HCT116 (cell line): ENCODE results near the gene GRAP.

Experiments
- ELF1 ChIP-seq: IDR thresholded peaks from 2 replicates; pipeline ENCODE4 v1.6.1; 2012; ENCODE audit warnings: low read depth, borderline replicate concordance
- EZH2 ChIP-seq: fragments of 200-600 bp; sonication (generic); IDR thresholded peaks from 2 replicates; pipeline ENCODE4 v1.6.1; 2017; ENCODE audit warnings: antibody characterized with exemption, mixed run types
- YY1 ChIP-seq: IDR thresholded peaks from 2 replicates; pipeline ENCODE4 v1.6.1; 2011; ENCODE audit warnings: low read length, low read depth, moderate library complexity, mild to moderate bottlenecking; ENCODE audit not compliant: insufficient replicate concordance; ENCODE audit errors: extremely low read depth
- TF ChIP-seq, protein P1 (sequence below), 3 experiments: fragments of 200-600 bp in 1 of 3; sonication (generic) in 1 of 3; IDR thresholded peaks in 2 of 3; conservative IDR thresholded peaks in 1 of 3; 2 replicates each; pipeline ENCODE4 v1.5.1; 2012 to 2017; ENCODE audit warnings: low read depth in 2 of 3, low read length in 2 of 3, antibody characterized with exemption in 1 of 3, borderline replicate concordance in 1 of 3, control low read depth in 1 of 3, mild to moderate bottlenecking in 1 of 3, mixed read lengths in 1 of 3, mixed run types in 1 of 3, moderate library complexity in 1 of 3; ENCODE audit not compliant: insufficient read depth in 1 of 3

DNA sequence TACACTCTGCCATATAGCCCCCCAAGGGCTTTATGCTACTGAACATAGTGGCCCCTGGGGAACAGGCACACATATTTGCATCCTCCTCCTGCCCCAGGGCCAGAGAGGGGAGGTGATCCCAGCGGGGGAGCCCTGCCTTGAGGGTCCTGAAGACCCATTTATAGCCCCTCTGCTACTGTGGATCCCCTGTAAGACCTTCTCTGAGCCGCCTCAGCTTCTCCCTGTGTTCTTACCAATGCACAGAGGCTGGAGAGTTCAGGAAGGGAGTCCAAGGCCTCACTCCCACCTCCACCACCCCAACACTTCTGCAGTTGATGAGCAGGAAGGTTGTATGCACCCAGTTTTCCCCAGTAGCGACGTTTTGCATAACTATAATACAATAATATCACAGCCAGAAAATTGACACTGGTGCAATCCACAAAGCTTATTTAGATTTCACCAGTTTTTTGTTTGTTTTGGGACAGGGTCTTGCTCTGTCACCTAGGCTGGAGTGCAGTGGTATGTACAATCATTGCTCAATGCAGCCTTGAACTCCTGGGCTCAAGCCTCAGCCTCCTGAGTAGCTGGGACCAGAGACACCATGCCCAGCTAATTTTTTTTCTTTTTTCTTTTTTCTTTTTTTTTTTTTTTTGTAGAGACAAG lies 40.8 kb downstream of the GRAP start:
- TF ChIP-seq, protein P1, sequence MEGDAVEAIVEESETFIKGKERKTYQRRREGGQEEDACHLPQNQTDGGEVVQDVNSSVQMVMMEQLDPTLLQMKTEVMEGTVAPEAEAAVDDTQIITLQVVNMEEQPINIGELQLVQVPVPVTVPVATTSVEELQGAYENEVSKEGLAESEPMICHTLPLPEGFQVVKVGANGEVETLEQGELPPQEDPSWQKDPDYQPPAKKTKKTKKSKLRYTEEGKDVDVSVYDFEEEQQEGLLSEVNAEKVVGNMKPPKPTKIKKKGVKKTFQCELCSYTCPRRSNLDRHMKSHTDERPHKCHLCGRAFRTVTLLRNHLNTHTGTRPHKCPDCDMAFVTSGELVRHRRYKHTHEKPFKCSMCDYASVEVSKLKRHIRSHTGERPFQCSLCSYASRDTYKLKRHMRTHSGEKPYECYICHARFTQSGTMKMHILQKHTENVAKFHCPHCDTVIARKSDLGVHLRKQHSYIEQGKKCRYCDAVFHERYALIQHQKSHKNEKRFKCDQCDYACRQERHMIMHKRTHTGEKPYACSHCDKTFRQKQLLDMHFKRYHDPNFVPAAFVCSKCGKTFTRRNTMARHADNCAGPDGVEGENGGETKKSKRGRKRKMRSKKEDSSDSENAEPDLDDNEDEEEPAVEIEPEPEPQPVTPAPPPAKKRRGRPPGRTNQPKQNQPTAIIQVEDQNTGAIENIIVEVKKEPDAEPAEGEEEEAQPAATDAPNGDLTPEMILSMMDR (IDR thresholded peaks at IDR 0.05 in 2 of 3, conservative IDR thresholded peaks at IDR 0.05 in 1 of 3; ENCODE audit: borderline replicate concordance in 1 of 3, insufficient read depth in 1 of 3, low read depth in 2 of 3, low read length in 2 of 3) = no peak
- no peak for TF ChIP-seq YY1
- TF ChIP-seq EZH2 = no peak
- TF ChIP-seq ELF1 = no peak
